Vagina (tissue), 2 donors: ENCODE data around the gene ASPDH. TPM values are rescaled to one million over a fixed set of nuclear protein-coding genes. Genes with fewer than 3 reads are reported as not detected.

Source experiments
- DNase-seq, 2 donors: peaks; one replicate each; pipeline ENCODE4 v3.0.0-alpha.2; 2017; ENCODE audit errors: extremely low spot score in 2 of 2
- H3K27ac ChIP-seq: fragments of 200-600 bp; sonication (generic); one replicate; pipeline ENCODE4 v1.5.1; 2019
- H3K27me3 ChIP-seq: fragments of 200-600 bp; sonication (generic); one replicate; pipeline ENCODE4 v1.5.1; 2019
- H3K36me3 ChIP-seq, 2 donors: fragments of 200-600 bp; sonication (generic); one replicate each; pipeline ENCODE4 v1.5.1; 2017 to 2019
- H3K4me1 ChIP-seq: fragments of 200-600 bp; sonication (generic); one replicate; pipeline ENCODE4 v1.5.1; 2019
- H3K4me3 ChIP-seq, 2 donors: fragments of 200-600 bp; sonication (generic); 1 replicate in 1 of 2; 2 replicates in 1 of 2; pipeline ENCODE4 v1.5.1; 2016 to 2019
- H3K9me3 ChIP-seq: fragments of 200-600 bp; sonication (generic); one replicate; pipeline ENCODE4 v1.5.1; 2019
- CTCF ChIP-seq, 3 experiments: fragments of 450-650 bp in 2 of 3; fragments of 200-600 bp in 1 of 3; sonication (generic) in 1 of 3; IDR thresholded peaks; one replicate each; pipeline ENCODE4 v1.5.1; 2017 to 2019; ENCODE audit warnings: antibody characterized with exemption in 3 of 3, mild to moderate bottlenecking in 2 of 3, moderate library complexity in 2 of 3
- POLR2A ChIP-seq, 2 donors: fragments of 450-650 bp; IDR thresholded peaks; one replicate each; pipeline ENCODE4 v1.6.1; 2017; ENCODE audit warnings: antibody characterized with exemption in 2 of 2, mild to moderate bottlenecking in 2 of 2, moderate library complexity in 2 of 2
- POLR2AphosphoS5 ChIP-seq, 2 donors: sonication (generic); formaldehyde crosslinking; IDR thresholded peaks; one replicate each; pipeline ENCODE4 v1.9.0; 2017; ENCODE audit warnings: antibody characterized with exemption in 2 of 2, mild to moderate bottlenecking in 2 of 2, low read depth in 1 of 2; ENCODE audit not compliant: insufficient read depth in 1 of 2
- intact Hi-C: fragments of 100-400 bp; cut with DNase I; formaldehyde crosslinking; loops from one replicate; pipeline ENCODE4 v1.15.1; 2023
- total RNA-seq: library from RNA; depleted of rRNA; stranded (reverse); fragments of >200 nt; gene quantifications from one replicate; pipeline ENCODE4 v1.2.3, GENCODE V29; 2016

Gene ASPDH
- total RNA-seq, 1 donor from 2014 or later = not detected

GRCh38 chr19:50489461-50490011, 24.2 kb downstream of the ASPDH start:
- Histone ChIP-seq H3K9me3 (no peaks in the 10 kb centered on the region), H3K4me1 (no peaks in the 10 kb centered on the region), H3K27me3 (no peaks in the 10 kb centered on the region), H3K36me3 (no peaks in the 10 kb centered on the region), H3K27ac (no peak overlapping the region), H3K4me3 (no peak overlapping the region)
- TF ChIP-seq CTCF (IDR thresholded peaks at IDR 0.05) (no peak), POLR2A (IDR thresholded peaks at IDR 0.05) (no peak), POLR2AphosphoS5 (IDR thresholded peaks at IDR 0.05; ENCODE audit: insufficient read depth in 1 of 2, low read depth in 1 of 2) (no peak)
- intact Hi-C loops = no loop called here
- no peak for DNase-seq

GRCh38 chr19:50488389-50489194, 25.1 kb downstream of the ASPDH start:
- H3K4me3 ChIP-seq = no peak overlapping the region
- H3K36me3 ChIP-seq = peaks cover 0 to under 1% of the 10 kb centered on the region in 2 donors
- DNase-seq = no peak
- H3K4me1 ChIP-seq = no peaks in the 10 kb centered on the region
- no peaks in the 10 kb centered on the region for H3K27me3 ChIP-seq
- H3K27ac ChIP-seq = no peak overlapping the region
- H3K9me3 ChIP-seq = no peaks in the 10 kb centered on the region
- intact Hi-C loops = no loop called here
- no peak for TF ChIP-seq CTCF (IDR thresholded peaks at IDR 0.05)
- no peak for TF ChIP-seq POLR2AphosphoS5 (IDR thresholded peaks at IDR 0.05; ENCODE audit: insufficient read depth in 1 of 2, low read depth in 1 of 2)
- TF ChIP-seq POLR2A (IDR thresholded peaks at IDR 0.05) = no peak

- Histone ChIP-seq H3K4me3 (no peak overlapping the region), H3K4me1 (no peaks in the 10 kb centered on the region), H3K27me3 (no peaks in the 10 kb centered on the region), H3K36me3 (peaks cover 0 to 9% of the 10 kb centered on the region in 2 donors), H3K9me3 (no peaks in the 10 kb centered on the region), H3K27ac (no peak overlapping the region)
- intact Hi-C loops = no loop called here
- DNase-seq = no peak
- no peak for TF ChIP-seq CTCF (IDR thresholded peaks at IDR 0.05)
- no peak for TF ChIP-seq POLR2A (IDR thresholded peaks at IDR 0.05)
- TF ChIP-seq POLR2AphosphoS5 (IDR thresholded peaks at IDR 0.05; ENCODE audit: insufficient read depth in 1 of 2, low read depth in 1 of 2) = no peak
Observed at GRCh38 chr19:50486823-50487515, 26.7 kb downstream of the ASPDH start.

GRCh38 chr19:50485284-50485955, 28.3 kb downstream of the ASPDH start:
- intact Hi-C loops = no loop called here
- Histone ChIP-seq H3K9me3 (no peaks in the 10 kb centered on the region), H3K27ac (no peak overlapping the region), H3K27me3 (no peaks in the 10 kb centered on the region), H3K4me1 (no peaks in the 10 kb centered on the region), H3K4me3 (no peak overlapping the region), H3K36me3 (peaks cover 0 to 25% of the 10 kb centered on the region in 2 donors)
- TF ChIP-seq POLR2A (IDR thresholded peaks at IDR 0.05) (no peak), CTCF (IDR thresholded peaks at IDR 0.05) (no peak), POLR2AphosphoS5 (IDR thresholded peaks at IDR 0.05; ENCODE audit: insufficient read depth in 1 of 2, low read depth in 1 of 2) (no peak)
- no peak for DNase-seq
